GM19468 (cell line): ENCODE data around the gene TLCD1.
"Not testable (repeated sequence)": the region's sequence is repeated elsewhere in the genome, so short reads cannot be mapped to it uniquely, and the experiment has no call there.

ENCODE experiments used
- ATAC-seq: cut with Tn5 transposase; IDR thresholded peaks from one replicate; pipeline ENCODE4 v1.9.1; 2021; ENCODE audit warnings: mild to moderate bottlenecking, moderate library complexity, moderate number of reproducible peaks; ENCODE audit not compliant: unreplicated experiment; ENCODE audit errors: extremely low read depth

TLCD1 gene

DNA sequence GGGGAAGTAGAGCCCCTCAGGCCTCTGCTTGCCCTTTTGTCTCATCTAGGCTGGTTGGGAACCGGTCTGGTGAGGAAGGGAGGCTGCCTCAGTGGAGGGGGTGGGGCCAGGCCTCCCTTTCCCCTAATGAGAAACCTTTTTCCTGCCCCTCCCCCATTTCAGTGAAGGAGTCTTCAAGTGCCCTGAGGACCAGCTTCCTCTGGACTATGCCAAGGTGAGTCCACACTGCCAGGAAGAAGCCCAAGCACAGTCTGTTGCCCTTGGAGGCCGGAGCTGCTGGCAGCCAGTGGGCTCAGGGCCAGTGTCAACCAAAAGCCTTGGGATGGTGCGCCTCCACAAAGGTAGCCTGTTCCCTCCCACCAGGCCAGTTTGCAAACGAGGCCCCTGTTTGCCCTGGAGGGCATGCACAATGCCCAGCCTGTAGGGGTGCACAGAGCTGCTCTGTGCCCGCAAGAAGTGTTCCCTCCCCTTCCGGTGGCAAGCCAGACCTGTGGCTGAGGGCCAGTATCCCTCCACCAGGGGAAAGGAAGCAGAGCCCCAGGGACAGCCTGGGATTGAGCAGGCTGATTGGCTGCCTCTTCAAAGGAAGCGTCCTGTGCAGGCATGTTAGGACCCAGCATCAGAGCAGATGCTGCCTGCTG is 21.1 kb upstream of the TLCD1 start:
- no peak for ATAC-seq

GRCh38 chr17:28746611-28747050 is 20.6 kb upstream of the TLCD1 start:
- ATAC-seq = no peak

DNA sequence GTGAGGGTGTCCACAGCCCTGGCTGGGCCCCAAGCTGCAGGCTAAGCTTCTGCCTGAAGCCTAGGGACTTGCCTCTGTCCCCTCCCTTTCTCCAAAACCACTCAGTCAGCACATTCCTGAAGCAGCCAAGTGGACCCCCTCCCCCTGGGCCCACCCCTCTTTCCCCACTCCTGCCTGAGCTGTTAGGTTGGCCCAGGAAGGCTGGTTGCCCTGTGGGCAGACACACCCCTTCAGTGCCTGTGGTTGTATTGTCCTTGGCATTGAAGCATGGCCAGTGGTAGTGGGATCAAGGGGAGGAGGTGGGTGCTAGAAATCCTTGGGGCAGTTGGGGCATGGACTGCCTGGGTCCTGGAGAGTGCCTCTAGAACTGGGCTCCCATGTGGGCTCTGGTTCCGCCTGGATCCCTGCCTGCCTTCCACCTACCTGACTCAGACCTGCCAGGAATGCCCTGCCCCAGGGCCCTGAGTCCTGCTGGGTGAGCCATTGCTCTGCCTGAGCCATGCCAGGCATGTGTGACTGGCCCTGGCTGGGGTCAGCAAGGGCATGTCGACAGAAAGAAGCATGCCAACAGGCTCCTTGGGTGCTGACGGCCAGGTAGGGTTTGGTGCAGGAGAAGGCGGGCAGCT is 19.9 kb upstream of the TLCD1 start:
- ATAC-seq = no peak

DNA sequence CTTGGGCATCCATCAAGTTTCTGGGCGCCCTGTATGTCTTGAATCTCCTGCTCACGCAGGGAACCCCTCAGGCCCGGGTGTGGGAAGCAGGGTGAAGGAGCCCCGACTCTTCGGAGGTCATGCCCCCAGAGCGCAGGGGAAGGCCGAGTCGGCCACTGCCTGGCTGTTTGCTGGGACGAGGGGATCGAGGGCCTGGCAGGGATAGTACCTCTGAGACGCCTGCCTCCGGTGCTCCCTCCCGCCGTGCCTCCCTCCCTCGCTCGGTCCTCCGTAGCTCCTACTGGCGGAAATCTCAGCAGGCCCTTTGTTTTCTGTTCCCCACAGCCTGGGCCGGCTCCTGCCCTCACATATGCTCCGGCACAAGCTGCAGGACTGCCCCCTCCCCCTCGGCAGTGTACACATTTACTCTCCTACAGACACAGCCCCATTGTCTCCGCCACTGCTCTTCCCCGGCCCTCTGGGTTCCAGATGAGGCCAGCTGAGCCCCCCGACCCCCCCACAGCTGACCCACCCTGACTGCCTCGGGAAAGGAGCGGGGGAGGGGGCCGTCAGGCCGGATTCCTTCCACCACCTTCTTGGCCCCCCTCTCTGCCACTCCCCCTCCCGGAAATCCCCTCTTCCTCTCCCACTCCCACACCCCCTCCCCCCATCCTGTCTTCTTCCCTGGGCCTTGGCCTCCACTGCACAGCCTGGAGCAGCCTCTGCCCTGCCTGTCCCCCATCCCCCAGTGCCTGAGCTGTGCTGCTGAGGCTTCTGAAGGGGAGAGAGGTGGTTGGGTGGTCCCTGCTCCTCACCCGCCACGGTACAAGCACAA is 19.1 kb upstream of the TLCD1 start:
- ATAC-seq = no peak

DNA sequence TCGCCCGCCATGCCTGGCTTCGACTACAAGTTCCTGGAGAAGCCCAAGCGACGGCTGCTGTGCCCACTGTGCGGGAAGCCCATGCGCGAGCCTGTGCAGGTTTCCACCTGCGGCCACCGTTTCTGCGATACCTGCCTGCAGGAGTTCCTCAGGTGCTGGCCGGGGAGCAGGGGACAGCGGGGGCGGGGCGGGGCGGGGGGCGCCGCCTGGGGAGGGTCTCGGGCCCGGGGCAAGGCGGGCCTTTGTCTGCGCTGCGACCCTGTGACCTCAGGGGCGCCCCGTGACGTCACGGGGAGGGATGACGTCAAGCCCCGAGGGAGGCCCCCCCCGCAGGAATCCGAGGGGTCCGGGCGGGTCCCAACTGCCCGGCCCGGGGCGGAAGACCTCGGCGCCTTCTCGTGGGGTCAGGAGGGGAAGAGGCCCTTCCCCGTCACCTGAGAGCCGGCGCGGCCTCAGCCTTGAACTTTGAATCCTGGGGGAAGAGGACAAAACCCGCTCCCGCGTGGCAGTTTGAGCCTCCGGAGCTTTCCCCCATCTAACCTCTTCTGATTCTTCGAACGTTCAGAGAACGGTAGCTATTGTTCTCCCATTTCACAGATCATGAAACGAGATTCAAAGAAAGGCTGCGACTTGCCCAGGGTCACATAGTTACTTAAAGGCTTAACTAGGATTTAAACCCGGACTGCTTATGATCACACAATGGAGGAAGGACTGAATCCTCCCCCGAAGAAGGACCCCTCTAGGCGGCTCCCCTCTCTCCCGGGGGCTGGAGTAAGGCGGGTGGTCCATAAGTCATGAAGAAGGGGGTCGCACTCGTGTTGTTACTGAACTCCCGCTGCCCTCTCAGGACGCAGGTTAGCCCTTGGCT is 18.3 kb upstream of the TLCD1 start:
- ATAC-seq = no peak

DNA sequence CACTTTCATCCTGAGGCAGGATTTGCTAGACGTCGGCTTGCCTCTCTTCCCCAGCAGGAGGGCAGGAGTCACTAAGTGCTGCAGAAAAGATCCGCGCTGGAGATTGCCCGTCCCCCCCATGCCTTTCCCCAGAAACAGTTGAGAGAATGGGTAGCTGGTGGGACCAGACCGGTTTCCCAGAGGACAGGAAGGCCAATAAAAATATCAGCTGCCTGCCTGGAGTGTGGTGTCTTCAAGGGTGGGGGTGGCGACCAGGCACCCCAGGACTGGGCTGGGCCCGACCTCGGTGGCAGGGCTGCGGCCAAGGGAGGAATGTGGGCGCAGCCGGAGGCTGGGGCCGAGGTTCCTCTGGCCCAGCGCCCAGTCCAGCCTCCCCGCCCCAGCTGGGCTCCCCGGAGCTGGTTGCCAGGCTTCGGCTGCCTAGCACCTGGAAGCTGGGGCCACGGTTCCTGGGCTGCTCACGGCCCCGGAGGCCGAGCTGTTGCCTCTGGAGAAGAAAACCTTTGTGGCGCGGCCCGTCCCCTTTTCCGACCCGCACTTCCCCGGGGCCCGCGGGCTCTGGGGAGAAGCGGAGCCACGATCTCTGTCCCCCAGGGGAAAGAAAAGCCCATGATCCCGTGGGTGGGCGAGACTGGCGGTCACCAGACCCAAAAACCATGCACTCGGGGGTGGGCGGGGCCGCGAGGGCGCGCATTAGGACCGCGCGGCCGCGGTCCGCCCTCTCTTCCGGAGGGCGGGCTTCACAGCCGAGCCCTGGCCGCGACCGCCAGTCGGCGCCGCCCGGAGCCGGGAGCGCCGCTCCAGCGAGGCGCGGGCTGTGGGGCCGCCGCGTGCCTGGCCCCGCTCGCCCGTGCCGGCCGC is 17.4 kb upstream of the TLCD1 start, which contains the start of gene TRAF4:
Gene TRAF4, plus strand, starts transcription at position 769 of the 861 bp plus-strand sequence. CDS start 102 bp downstream, outside the sequence.
- peak; percentile 33 for ATAC-seq

DNA sequence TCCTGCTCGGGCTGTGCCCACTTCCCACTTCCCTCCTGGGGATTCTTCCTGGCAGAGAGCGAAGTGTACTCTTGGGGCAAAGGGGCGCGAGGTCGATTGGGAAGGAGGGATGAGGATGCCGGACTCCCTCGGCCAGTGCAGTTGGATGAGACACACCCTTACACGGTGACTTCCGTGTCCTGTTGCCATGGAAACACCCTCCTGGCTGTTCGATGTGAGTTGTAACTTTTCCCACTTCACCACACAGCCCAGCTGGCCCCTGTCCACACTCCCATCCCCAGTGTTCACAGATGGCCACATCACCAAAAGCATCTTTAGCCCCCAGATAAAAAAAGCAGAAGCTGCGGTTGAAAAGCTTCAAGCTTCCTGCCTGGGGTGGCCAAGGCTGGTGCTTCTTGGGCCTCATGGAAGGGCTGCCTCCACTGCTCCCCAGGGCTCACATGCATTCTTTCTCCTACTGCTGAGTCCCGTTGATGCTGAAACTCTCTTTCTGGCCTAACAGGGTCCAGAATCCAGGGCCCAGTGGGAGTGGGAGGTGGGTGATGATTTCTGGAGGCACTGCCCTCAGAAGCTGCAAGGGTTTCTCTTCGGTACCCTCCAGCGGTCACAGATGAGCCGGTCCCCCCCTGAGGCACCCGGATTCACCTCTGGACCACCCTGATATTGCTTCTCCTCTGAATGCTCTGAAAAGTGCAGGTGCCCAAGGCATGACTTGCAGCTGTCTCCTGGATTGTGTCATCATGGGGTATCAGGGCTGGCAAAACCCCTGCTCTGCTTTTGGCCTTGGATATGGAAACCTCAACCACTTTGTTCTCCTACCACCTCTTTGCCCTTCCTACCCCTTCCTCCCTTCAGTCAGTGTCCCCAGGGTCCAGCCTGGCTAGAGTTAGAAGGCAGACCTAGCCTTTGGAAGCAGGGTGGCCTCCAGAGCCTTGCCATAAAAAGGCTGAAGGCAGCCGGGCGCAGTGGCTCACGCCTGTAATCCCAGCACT is 15.6 kb upstream of the TLCD1 start:
- no peak for ATAC-seq

GRCh38 chr17:28740406-28741357 is 14.6 kb upstream of the TLCD1 start:
- ATAC-seq = no peak

- ATAC-seq = no peak
These were observed 12.8 kb upstream of the TLCD1 start for GRCh38 chr17:28738680-28739384.

DNA sequence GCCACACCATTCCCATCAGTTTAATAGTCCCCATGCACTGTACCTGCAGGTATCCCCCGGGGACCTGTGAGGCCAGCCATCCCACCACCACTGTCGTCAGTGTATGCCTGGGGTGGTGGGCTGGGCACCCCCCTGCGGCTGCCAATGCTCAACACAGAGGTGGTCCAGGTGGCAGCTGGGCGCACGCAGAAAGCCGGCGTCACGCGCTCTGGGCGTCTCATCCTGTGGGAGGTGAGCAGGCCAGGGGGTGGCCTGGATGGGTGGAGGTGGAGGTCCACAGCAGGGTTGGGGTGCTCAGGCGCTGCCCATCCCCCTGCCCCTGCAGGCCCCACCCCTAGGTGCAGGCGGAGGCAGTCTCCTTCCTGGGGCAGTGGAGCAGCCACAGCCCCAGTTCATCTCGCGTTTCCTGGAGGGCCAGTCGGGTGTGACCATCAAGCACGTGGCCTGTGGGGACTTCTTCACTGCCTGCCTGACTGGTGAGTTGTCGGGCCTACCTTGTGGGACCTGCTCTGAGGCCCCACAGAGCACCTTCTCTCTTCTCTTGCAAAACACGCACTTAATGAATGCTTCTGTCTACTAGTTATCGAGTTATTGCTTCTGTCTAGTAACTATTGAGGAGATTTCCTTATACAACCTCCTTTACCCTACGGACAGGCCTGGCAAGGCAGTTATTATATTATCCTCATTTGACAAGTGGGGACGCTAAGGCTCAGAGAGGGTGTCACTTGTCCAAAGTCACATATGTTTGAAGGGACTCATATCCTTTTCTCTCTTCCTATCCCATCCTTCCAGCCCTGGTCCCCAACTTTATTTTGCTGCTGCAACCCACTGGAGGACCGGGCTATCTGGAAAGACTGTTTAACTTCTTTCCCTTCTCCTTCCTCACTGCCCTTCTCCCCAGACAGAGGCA is 12.0 kb upstream of the TLCD1 start:
- peak; percentile 45 for ATAC-seq

DNA sequence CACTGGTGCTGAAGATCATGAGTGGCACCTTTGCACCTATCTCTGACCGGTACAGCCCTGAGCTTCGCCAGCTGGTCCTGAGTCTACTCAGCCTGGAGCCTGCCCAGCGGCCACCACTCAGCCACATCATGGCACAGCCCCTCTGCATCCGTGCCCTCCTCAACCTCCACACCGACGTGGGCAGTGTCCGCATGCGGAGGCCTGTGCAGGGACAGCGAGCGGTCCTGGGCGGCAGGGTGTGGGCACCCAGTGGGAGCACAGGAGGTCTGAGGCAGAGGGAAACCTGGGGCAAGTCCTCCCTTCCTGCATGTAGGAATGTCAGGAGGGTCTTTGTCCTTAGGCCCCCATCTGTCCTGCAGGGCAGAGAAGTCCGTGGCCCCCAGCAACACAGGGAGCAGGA is 11.3 kb upstream of the TLCD1 start:
- no peak for ATAC-seq

DNA sequence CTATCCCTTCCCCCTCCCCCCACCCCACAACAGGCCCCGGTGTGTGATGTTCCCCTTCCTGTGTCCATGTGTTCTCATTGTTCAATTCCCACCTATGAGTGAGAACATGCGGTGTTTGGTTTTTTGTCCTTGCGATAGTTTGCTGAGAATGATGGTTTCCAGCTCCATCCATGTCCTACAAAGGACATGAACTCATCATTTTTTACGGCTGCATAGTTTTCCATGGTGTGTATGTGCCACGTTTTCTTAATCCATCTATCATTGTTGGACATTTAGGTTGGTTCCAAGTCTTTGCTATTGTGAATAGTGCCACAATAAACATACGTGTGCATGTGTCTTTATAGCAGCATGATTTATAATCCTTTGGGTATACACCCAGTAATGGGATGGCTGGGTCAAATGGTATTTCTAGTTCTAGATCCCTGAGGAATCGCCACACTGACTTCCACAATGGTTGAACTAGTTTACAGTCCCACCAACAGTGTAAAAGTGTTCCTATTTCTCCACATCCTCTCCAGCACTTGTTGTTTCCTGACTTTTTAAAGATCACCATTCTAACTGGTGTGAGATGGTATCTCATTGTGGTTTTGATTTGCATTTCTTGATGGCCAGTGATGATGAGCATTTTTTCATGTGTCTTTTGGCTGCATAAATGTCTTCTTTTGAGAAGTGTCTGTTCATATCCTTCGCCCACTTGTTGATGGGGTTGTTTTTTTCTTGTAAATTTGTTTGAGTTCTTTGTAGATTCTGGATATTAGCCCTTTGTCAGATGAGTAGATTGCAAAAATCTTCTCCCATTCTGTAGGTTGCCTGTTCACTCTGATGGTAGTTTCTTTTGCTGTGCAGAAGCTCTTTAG is 10.1 kb upstream of the TLCD1 start:
- not testable (repeated sequence) for ATAC-seq

DNA sequence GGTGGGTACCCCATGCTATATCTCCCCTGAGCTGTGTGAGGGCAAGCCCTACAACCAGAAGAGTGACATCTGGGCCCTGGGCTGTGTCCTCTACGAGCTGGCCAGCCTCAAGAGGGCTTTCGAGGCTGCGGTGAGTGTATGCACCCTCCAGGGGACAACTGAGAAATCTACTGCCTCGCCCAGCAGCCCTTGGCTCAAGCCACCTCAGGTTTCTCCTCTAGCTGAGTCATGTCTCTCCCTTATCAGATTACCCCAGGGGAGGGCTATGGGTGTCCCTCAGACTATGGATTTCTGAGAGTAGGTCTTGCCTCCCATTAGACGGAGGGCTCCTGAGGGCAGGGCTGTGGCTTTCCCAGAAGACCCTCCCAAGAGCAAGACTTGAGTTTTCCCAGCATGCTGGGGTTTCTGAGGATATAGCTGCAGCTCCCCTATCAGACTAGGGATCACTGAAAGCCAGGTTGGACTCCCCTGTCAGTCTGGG is 9.2 kb upstream of the TLCD1 start:
- ATAC-seq = no peak

- no peak for ATAC-seq
These were observed 8.7 kb upstream of the TLCD1 start for GRCh38 chr17:28734712-28735241.
